HG02885 (cell line): ENCODE results near the gene NEK8.

Experiments used
- ATAC-seq: cut with Tn5 transposase; IDR thresholded peaks from one replicate; pipeline ENCODE4 v1.9.1; 2021; ENCODE audit warnings: mild to moderate bottlenecking; ENCODE audit not compliant: unreplicated experiment, poor library complexity

The NEK8 gene

GRCh38 chr17:28743243-28744103 lies 14.9 kb downstream of the NEK8 start, which contains the start of gene TRAF4:
Gene TRAF4, plus strand, starts transcription at chr17:28744011. Its CDS starts 102 bp downstream, at chr17:28744113.
- peak; percentile 80 for ATAC-seq

- ATAC-seq: peak; percentile 43
Measured at GRCh38 chr17:28744104-28744971, 15.8 kb downstream of the NEK8 start.

GRCh38 chr17:28744972-28745785 lies 16.6 kb downstream of the NEK8 start:
- no peak for ATAC-seq

GRCh38 chr17:28745786-28746411 lies 17.3 kb downstream of the NEK8 start:
- ATAC-seq: no peak

- no peak for ATAC-seq
Measured at GRCh38 chr17:28746611-28747050, 18.0 kb downstream of the NEK8 start.

GRCh38 chr17:28747051-28747691 lies 18.6 kb downstream of the NEK8 start:
- ATAC-seq: no peak

GRCh38 chr17:28747801-28748750 lies 19.5 kb downstream of the NEK8 start:
- ATAC-seq: no peak

- no peak for ATAC-seq
Measured at GRCh38 chr17:28748852-28749515, 20.4 kb downstream of the NEK8 start.

GRCh38 chr17:28749516-28750177 lies 21.1 kb downstream of the NEK8 start:
- ATAC-seq: no peak

GRCh38 chr17:28750178-28751047 lies 21.8 kb downstream of the NEK8 start:
- ATAC-seq: peak; percentile 77

- ATAC-seq: no peak
Measured at GRCh38 chr17:28751600-28752366, 23.2 kb downstream of the NEK8 start.

- ATAC-seq: no peak
Measured at GRCh38 chr17:28755486-28755885, 26.9 kb downstream of the NEK8 start.

- ATAC-seq: no peak
Measured at GRCh38 chr17:28756049-28756804, 27.6 kb downstream of the NEK8 start.

- ATAC-seq: no peak
Measured at GRCh38 chr17:28758411-28759121, 30.0 kb downstream of the NEK8 start.
